GM12801 (cell line): ENCODE results near the gene NOXA1.

Experiments
- CTCF ChIP-seq: IDR thresholded peaks from one replicate; pipeline ENCODE4 v1.5.1; 2011; ENCODE audit warnings: control low read depth; ENCODE audit not compliant: insufficient read length; ENCODE audit errors: extremely low read depth

NOXA1 gene

GRCh38 chr9:137406085-137406760, 17.0 kb upstream of the NOXA1 start:
- no peak for TF ChIP-seq CTCF

- no peak for TF ChIP-seq CTCF
These were observed 16.2 kb upstream of the NOXA1 start for GRCh38 chr9:137406876-137407589.

- no peak for TF ChIP-seq CTCF
These were observed 15.4 kb upstream of the NOXA1 start for GRCh38 chr9:137407590-137408300.

- no peak for TF ChIP-seq CTCF
These were observed 14.4 kb upstream of the NOXA1 start for GRCh38 chr9:137408651-137409405.

GRCh38 chr9:137409515-137409914, 13.7 kb upstream of the NOXA1 start:
- no peak for TF ChIP-seq CTCF

- TF ChIP-seq CTCF = no peak
These were observed 12.3 kb upstream of the NOXA1 start for GRCh38 chr9:137410891-137411249.

GRCh38 chr9:137411260-137411644, 11.9 kb upstream of the NOXA1 start:
- no peak for TF ChIP-seq CTCF
